ENCODE results near the gene POLR2E.

- TF ChIP-seq, protein P1, sequence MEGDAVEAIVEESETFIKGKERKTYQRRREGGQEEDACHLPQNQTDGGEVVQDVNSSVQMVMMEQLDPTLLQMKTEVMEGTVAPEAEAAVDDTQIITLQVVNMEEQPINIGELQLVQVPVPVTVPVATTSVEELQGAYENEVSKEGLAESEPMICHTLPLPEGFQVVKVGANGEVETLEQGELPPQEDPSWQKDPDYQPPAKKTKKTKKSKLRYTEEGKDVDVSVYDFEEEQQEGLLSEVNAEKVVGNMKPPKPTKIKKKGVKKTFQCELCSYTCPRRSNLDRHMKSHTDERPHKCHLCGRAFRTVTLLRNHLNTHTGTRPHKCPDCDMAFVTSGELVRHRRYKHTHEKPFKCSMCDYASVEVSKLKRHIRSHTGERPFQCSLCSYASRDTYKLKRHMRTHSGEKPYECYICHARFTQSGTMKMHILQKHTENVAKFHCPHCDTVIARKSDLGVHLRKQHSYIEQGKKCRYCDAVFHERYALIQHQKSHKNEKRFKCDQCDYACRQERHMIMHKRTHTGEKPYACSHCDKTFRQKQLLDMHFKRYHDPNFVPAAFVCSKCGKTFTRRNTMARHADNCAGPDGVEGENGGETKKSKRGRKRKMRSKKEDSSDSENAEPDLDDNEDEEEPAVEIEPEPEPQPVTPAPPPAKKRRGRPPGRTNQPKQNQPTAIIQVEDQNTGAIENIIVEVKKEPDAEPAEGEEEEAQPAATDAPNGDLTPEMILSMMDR (IDR thresholded peaks at IDR 0.05; ENCODE audit: low read depth, low read length, poor library complexity, severe bottlenecking), result no peak
- TF ChIP-seq EZH2phosphoT487 (IDR thresholded peaks at IDR 0.05; ENCODE audit: borderline replicate concordance, low read length), result no peak
Observed at GRCh38 chr19:1076951-1077350, 18.2 kb downstream of the POLR2E start.
